HG02981 (cell line): ENCODE measurements around the gene TNF.

Experiments used
- ATAC-seq: cut with Tn5 transposase; IDR thresholded peaks from one replicate; pipeline ENCODE4 v1.9.1; 2021; ENCODE audit warnings: mild to moderate bottlenecking, moderate library complexity; ENCODE audit not compliant: unreplicated experiment

Gene TNF

GRCh38 chr6:31575335-31575901, at the start of gene TNF:
Gene TNF, plus strand, starts transcription at chr6:31575565. Its CDS starts 177 bp downstream, at chr6:31575742.
- ATAC-seq = no peak

DNA sequence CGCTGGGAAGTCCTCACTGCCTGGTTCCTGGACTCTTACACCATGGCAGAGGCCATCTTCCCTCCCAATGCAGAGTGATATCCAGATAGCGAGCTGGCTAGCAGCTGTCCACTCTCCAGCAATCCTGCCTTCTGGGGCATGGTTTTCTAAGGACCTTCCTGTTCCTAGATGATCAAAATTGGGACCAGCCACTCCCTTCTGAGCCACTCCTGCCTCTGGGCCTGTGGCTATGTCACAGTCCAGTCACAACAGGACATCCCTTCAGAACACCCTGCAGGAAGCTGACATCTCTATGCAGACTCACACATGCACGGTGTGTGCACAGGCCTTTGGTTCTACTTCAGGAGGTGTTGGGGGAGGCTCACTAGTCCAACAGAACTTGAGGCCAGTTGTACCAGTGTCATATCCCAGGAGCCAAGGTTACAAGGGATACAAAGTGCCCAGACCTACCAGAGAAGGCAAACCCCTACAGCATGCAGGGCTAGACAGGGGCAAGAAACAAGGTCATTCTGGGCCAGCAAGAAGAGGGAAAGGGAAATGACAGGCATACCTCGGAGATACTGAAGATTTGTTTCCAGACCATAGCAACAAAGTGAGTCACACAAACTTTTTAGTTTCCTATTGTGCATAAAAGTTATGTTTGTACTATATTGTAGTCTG, 49.3 kb upstream of the TNF start:
- ATAC-seq = no peak

GRCh38 chr6:31528307-31528777, 47.0 kb upstream of the TNF start:
- ATAC-seq = no peak

DNA sequence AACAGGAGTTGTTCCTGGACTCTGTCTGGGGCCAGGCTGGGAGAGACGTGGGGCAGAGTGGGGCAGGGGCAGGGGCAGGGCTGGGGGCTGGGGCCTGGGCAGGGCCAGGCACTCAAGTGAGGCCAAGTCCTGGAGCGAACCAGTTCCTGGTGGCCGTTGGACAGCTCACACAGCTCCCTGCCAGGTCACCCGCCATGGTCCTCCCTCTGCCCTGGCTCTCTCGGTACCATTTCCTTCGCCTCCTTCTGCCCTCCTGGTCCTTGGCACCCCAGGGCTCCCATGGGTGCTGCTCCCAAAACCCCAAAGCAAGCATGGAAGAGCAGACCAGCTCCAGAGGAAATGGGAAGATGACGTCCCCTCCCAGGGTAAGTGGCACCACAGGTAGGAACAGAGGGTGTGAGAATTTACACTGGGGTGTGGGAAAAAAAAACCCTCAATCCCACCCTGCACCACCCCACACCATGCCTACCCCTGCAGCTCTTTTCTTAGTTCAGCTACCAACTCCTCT, 46.5 kb upstream of the TNF start, which contains the start of gene MCCD1:
TSS of gene MCCD1 (plus strand) at position 142 of the 508 bp plus-strand sequence. CDS start at position 195, 53 bp downstream.
- no peak for ATAC-seq

DNA sequence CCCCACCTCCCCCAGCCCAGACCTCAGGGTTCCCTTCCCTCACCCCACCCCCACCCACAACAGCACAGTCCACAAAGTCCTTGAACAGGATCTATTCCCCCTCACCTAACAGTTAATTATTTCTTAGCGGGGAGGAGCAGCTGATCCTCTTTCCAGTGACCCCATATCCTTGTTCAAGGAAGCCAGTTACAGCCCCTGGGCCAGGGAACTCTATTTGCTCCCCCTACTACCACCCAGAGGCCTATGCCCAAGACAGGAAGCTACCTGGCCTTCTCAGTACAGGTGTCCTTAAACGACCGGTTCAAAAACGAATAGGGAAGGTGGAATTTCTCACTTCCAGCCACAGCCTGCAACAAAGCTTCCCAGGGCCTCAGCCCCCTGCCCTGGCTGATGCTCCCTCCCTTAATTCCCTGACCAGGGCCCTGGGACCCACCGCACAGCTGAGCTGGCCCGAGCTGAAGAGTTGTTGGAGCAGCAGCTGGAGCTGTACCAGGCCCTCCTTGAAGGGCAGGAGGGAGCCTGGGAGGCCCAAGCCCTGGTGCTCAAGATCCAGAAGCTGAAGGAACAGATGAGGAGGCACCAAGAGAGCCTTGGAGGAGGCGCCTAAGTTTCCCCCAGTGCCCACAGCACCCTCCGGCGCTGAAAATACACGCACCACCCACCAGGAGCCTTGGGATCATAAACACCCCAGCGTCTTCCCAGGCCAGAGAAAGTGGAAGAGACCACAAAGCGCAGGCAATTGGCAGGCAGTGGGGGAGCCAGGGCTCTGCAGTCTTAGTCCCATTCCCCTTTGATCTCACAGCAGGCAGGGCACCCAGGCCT, 45.8 kb upstream of the TNF start:
- no peak for ATAC-seq

- ATAC-seq = no peak
Observed at GRCh38 chr6:31530659-31531058, 44.7 kb upstream of the TNF start.

GRCh38 chr6:31531162-31531561, 44.2 kb upstream of the TNF start:
- ATAC-seq = no peak

- no peak for ATAC-seq
Observed at GRCh38 chr6:31531771-31532643, 43.4 kb upstream of the TNF start.

DNA sequence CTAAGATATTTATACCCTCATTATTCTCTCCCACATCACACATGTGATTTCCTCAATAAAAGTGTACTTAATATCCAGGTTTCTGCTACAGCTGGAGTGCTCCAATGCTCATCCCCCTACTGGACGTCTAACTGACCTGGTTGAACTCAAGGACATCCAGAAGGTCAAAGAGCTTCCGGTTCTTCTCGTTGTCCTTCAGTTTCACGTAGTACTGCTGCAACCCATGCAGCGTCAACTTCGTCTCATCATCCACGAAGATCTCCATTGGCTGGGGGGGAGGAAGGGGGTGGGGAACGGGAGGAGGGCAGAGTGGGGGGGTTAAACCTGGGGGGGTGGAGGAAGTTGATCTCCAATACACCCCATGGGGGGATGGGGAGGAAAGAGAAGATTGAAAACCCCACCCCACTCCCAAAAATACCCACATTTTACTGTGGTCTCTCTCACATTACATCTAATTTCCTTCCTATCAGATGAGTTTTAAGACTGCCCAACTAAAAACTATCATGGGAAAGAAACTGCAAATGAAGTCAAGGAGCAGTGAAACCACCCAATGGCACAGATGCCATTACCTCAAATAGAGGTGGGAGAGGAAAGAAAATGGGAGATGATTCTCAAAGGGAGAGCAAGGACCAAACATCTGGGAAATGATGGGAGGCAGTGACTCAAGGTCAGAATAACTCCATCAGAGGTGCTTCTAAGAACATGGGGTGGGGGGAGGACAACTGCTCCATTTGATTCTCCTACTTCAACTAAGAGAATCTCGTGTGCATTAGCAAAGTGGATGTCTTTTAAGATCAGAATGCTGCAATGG, 42.5 kb upstream of the TNF start:
- ATAC-seq = no peak

DNA sequence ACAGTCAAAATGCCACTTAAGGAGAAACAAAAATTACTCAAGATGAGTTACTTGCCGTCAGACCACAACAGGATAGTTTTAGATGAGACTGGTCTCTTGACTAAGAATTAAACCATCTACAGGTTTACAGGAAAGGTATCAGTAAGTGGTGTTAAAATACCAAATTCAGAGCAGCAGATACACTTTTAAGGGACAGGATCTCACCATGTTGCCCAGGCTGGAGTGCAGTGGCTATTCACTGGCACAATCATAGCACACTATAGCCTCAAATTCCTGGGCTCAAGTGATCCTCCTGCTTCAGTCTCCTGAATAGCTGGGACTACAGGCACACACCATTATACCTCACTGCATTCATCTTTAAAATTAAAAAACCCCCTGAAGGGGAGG, 41.9 kb upstream of the TNF start:
- no peak for ATAC-seq

- no peak for ATAC-seq
Observed at GRCh38 chr6:31534011-31534410, 41.4 kb upstream of the TNF start.

GRCh38 chr6:31534521-31535040, 40.8 kb upstream of the TNF start:
- no peak for ATAC-seq

GRCh38 chr6:31535538-31536324, 39.6 kb upstream of the TNF start:
- no peak for ATAC-seq

DNA sequence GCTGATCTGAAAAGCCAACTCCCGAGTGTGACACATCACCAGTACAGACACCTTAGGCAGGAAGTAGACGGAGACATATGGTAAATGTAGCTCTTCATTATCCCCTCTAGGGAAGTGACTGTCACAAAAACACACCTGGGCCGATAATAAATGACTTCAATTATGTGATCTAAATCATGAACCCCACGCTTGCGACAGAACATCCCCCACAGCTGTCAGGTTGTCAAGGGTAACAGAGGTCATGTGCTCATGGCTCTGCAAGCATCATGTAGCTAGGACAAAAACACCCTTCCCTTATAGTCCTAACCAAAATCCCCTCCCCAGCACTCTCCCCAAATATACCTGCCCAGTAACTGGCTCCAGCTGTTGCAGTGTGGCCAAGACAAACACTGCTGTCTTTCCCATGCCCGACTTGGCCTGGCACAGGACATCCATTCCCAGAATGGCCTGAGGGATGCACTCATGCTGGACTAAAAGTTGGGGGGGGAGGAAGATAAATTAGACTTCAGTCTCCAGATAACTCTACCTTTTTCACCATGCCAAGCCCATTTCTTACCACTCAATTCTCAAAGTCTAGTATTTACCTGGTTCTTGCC, 36.5 kb upstream of the TNF start:
- ATAC-seq = no peak

- no peak for ATAC-seq
Observed at GRCh38 chr6:31540640-31541039, 34.7 kb upstream of the TNF start.

GRCh38 chr6:31541059-31541657, 34.2 kb upstream of the TNF start:
- no peak for ATAC-seq

DNA sequence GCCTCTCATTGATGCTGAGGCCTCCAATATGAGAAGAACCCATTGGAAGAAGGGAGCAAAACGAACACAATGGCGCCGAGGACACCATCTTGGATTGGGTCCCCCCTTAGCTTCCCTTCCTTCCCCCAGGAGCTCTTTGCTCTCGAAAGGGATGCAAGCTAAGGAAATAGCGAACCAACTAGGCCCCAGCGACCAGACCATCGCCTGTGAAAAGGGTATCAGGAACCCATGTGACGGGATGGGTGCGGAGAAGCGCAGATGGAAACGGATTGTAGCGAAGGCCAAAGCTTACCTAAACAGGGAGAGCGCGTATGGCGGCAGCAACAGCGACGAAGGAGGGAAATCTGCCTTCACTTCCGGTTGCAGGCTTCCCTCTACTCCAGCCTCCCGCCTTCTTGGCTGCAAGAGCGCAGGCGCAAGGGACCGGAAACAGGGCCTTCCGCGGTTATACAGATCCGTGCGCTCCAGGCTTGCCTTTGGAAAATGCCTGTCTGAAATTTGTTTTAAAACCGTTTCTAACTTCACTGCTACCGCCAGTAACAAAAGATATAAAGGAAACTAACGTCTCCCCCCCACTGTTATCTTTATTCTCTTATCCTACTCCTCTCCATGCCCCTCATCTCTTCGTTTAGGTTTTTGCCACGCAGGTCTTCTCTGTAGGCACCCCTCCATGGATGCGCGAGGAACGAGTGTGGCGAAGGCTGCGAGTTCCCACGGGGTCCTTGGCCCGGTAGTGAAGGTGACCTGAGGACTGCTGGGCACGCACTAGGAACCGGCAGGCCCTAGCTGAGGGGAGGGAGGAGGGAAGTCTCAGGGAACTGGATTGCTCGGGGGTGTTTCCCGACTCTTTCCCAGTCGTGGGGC, 33.5 kb upstream of the TNF start, which contains the start of gene DDX39B:
TSS of gene DDX39B (minus strand) at position 346 of the 864 bp plus-strand sequence. CDS start 1,471 bp downstream, outside the sequence.
- peak; percentile 50 for ATAC-seq
